Measurements from ENCODE around the gene TBKBP1.

DNA sequence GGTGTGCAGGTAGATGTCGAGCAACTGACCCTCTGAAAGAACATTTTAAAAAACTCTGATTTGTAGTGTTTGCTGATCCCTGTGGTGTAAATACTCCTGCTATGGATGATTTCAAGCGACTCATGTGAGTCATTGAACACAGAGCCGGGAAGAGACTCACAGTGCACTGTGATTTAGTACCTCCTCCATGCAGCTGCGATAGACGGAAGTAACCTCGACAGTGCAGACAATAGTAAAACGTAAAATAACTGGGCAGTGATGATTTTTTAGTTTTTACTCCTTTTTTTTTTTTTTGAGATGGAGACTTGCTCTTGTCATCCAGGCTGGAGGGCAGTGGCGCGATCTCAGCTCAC is 47.8 kb downstream of the TBKBP1 start:
- TF ChIP-seq, protein P1, sequence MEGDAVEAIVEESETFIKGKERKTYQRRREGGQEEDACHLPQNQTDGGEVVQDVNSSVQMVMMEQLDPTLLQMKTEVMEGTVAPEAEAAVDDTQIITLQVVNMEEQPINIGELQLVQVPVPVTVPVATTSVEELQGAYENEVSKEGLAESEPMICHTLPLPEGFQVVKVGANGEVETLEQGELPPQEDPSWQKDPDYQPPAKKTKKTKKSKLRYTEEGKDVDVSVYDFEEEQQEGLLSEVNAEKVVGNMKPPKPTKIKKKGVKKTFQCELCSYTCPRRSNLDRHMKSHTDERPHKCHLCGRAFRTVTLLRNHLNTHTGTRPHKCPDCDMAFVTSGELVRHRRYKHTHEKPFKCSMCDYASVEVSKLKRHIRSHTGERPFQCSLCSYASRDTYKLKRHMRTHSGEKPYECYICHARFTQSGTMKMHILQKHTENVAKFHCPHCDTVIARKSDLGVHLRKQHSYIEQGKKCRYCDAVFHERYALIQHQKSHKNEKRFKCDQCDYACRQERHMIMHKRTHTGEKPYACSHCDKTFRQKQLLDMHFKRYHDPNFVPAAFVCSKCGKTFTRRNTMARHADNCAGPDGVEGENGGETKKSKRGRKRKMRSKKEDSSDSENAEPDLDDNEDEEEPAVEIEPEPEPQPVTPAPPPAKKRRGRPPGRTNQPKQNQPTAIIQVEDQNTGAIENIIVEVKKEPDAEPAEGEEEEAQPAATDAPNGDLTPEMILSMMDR (conservative IDR thresholded peaks at IDR 0.05; ENCODE audit: low read depth, low read length), result no peak
- TF ChIP-seq, protein P2, sequence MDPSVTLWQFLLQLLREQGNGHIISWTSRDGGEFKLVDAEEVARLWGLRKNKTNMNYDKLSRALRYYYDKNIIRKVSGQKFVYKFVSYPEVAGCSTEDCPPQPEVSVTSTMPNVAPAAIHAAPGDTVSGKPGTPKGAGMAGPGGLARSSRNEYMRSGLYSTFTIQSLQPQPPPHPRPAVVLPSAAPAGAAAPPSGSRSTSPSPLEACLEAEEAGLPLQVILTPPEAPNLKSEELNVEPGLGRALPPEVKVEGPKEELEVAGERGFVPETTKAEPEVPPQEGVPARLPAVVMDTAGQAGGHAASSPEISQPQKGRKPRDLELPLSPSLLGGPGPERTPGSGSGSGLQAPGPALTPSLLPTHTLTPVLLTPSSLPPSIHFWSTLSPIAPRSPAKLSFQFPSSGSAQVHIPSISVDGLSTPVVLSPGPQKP (IDR thresholded peaks at IDR 0.05; ENCODE audit: borderline replicate concordance, low read depth, low read length), result no peak
- TF ChIP-seq POLR2A (IDR thresholded peaks at IDR 0.05; ENCODE audit: low read depth, low read length) (no peak), RFX5 (IDR thresholded peaks at IDR 0.05; ENCODE audit: low read depth, low read length) (no peak), RCOR1 (IDR thresholded peaks at IDR 0.05; ENCODE audit: insufficient replicate concordance, low read length) (no peak), SMC3 (IDR thresholded peaks at IDR 0.05; ENCODE audit: low read depth, low read length) (no peak), MAZ (IDR thresholded peaks at IDR 0.05; ENCODE audit: borderline replicate concordance, low read depth, low read length) (no peak), NFE2L2 (IDR thresholded peaks at IDR 0.05; ENCODE audit: low read depth, low read length) (no peak), BHLHE40 (IDR thresholded peaks at IDR 0.05; ENCODE audit: low read depth, low read length) (no peak), MXI1 (IDR thresholded peaks at IDR 0.05; ENCODE audit: borderline replicate concordance, low read depth, low read length) (no peak)

Data from IMR-90 (cell line).